GM18499 (cell line): ENCODE data around the gene TMEM204.
"Not testable (repeated sequence)": the region's sequence is repeated elsewhere in the genome, so short reads cannot be mapped to it uniquely, and the experiment has no call there.

Experiments used
- ATAC-seq: cut with Tn5 transposase; IDR thresholded peaks from one replicate; pipeline ENCODE4 v1.9.1; 2021; ENCODE audit warnings: moderate number of reproducible peaks; ENCODE audit not compliant: insufficient read depth, unreplicated experiment

TMEM204 gene

GRCh38 chr16:1581804-1582203, 48.3 kb downstream of the TMEM204 start:
- ATAC-seq = no peak

- no peak for ATAC-seq
These were observed 49.7 kb downstream of the TMEM204 start for GRCh38 chr16:1583180-1583579.

GRCh38 chr16:1584926-1585484, 51.5 kb downstream of the TMEM204 start:
- no peak for ATAC-seq

- no peak for ATAC-seq
These were observed 56.9 kb downstream of the TMEM204 start for GRCh38 chr16:1590366-1590765.

GRCh38 chr16:1590930-1591705, 57.7 kb downstream of the TMEM204 start:
- no peak for ATAC-seq

DNA sequence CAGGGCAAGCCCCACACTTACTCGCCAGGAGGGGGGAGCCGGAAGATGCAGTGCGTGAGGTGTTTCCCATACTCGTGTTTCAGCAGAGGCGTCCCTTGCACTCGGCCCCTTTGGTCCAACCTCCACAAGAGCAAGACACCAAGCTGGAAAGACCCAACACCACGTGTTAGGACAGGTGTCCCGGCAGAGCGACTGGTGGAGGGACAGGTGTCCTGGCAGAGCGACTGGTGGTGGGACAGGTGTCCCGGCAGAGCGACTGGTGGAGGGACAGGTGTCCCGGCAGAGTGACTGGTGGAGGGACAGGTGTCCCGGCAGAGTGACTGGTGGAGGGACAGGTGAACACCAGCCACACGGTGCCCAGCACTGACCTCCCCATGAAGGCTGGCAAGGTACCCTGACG, 59.0 kb downstream of the TMEM204 start:
- ATAC-seq = no peak

GRCh38 chr16:1595511-1595910, 62.0 kb downstream of the TMEM204 start:
- not testable (repeated sequence) for ATAC-seq

- ATAC-seq = no peak
These were observed 63.0 kb downstream of the TMEM204 start for GRCh38 chr16:1596516-1596915.

DNA sequence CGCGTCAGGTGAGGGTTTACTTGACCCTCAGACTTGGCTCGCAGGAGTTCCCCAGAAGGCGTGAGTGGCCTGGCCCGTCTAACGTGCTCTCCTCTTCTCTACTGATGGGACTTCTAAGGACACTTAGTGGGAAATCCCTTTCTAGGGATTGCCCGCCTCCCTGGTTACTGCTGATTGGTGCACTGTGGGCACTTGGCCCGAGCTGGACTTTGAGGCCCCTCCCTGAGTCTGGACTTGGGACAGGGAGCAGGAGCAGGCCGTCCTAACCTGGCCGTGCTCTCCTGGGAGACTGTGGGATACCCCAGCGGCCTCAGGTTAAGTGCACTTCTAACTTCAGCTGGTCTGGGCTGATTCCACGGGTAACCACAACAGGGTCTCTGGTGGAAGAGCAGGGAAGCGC, 63.7 kb downstream of the TMEM204 start:
- no peak for ATAC-seq

- ATAC-seq = no peak
These were observed 67.6 kb downstream of the TMEM204 start for GRCh38 chr16:1601031-1601430.

GRCh38 chr16:1601489-1601888, 68.0 kb downstream of the TMEM204 start:
- no peak for ATAC-seq

DNA sequence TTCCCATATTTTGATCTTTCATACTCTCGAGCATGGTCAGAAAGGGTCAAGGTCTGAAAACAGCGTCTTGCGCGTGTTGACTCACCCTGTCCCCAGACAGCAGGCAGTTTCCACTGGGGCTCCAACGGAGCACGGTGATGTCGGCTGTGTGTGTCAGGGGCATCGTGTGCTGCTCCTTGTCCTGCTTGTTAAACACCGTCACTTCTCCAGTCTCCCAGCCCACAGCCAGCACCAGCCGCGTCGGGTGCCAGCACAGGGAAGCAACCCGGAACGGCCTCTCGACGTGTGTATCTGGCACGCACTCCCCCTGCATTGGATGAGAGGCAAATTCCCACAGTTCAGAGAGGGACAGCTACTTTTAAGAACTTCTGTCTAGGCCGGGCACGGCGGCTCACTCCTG, 68.8 kb downstream of the TMEM204 start:
- ATAC-seq = no peak
